H1 (cell line): ENCODE results near the gene WDR33.

Experiments
- CHD1 ChIP-seq: IDR thresholded peaks from 2 replicates; pipeline ENCODE4 v1.6.1; 2012; ENCODE audit warnings: low read depth, low read length, improper control_type of control experiment
- EP300 ChIP-seq, 2 experiments: IDR thresholded peaks; 1 replicate in 1 of 2; 2 replicates in 1 of 2; pipeline ENCODE4 v1.6.1; 2011 to 2012; ENCODE audit warnings: low read depth in 2 of 2, low read length in 2 of 2, mild to moderate bottlenecking in 2 of 2, borderline replicate concordance in 1 of 2, inconsistent platforms in 1 of 2, moderate library complexity in 1 of 2
- SIN3A ChIP-seq, 2 experiments: IDR thresholded peaks in 1 of 2; conservative IDR thresholded peaks in 1 of 2; 2 replicates each; pipeline ENCODE4 v1.6.1; 2011 to 2012; ENCODE audit warnings: low read length in 2 of 2, improper control_type of control experiment in 1 of 2, low read depth in 1 of 2, mild to moderate bottlenecking in 1 of 2
- SP1 ChIP-seq: IDR thresholded peaks from 2 replicates; pipeline ENCODE4 v1.6.1; 2011; ENCODE audit warnings: low read depth, low read length
- YY1 ChIP-seq: IDR thresholded peaks from 2 replicates; pipeline ENCODE4 v1.6.1; 2011; ENCODE audit warnings: low read depth, mild to moderate bottlenecking, low read length
- ZNF274 ChIP-seq: IDR thresholded peaks from 2 replicates; pipeline ENCODE4 v1.7.0; 2012; ENCODE audit warnings: low read length, borderline replicate concordance; ENCODE audit errors: extremely low read depth
- TF ChIP-seq, protein P1 (sequence below), 3 experiments: IDR thresholded peaks; 1 replicate in 2 of 3; 2 replicates in 1 of 3; pipeline versions ENCODE4 v1.5.1 to v1.6.1; 2011; ENCODE audit warnings: low read length in 3 of 3, mild to moderate bottlenecking in 3 of 3, inconsistent platforms in 2 of 3, low read depth in 1 of 3, moderate library complexity in 1 of 3; ENCODE audit not compliant: insufficient read depth in 1 of 3; ENCODE audit errors: control extremely low read depth in 1 of 3

DNA sequence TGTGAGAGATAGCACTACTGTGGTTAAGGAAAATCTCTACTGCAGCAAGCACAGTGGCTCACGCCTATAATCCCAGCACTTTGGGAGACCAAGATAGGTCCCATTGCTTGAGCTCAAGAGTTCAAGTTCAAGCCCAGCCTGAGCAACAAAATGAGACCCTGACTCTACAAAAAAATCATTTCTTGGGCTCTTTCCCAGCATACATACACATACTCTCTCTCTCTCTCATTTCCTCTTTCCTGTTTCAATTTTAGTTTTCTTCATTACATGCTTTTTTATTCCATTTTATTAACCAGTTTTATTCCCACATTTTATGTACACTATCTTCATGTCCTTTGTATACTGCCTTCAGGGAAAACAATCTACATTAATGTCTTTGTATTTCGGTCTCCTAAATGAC, 14.6 kb downstream of the WDR33 start:
- TF ChIP-seq SP1 (no peak), YY1 (no peak), ZNF274 (no peak), CHD1 (no peak), SIN3A (conservative IDR thresholded peaks at IDR 0.05 in 1 of 2, IDR thresholded peaks at IDR 0.05 in 1 of 2; ENCODE audit: low read depth in 1 of 2, low read length in 2 of 2) (no peak), EP300 (IDR thresholded peaks at IDR 0.05; ENCODE audit: borderline replicate concordance in 1 of 2, low read depth in 2 of 2, low read length in 2 of 2) (no peak)
- TF ChIP-seq, protein P1, sequence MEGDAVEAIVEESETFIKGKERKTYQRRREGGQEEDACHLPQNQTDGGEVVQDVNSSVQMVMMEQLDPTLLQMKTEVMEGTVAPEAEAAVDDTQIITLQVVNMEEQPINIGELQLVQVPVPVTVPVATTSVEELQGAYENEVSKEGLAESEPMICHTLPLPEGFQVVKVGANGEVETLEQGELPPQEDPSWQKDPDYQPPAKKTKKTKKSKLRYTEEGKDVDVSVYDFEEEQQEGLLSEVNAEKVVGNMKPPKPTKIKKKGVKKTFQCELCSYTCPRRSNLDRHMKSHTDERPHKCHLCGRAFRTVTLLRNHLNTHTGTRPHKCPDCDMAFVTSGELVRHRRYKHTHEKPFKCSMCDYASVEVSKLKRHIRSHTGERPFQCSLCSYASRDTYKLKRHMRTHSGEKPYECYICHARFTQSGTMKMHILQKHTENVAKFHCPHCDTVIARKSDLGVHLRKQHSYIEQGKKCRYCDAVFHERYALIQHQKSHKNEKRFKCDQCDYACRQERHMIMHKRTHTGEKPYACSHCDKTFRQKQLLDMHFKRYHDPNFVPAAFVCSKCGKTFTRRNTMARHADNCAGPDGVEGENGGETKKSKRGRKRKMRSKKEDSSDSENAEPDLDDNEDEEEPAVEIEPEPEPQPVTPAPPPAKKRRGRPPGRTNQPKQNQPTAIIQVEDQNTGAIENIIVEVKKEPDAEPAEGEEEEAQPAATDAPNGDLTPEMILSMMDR (IDR thresholded peaks at IDR 0.05; ENCODE audit: control extremely low read depth in 1 of 3, insufficient read depth in 1 of 3, low read depth in 1 of 3, low read length in 3 of 3): no peak
